Measurements from ENCODE around the gene TOMM5.
"Not testable (repeated sequence)": the region's sequence is repeated elsewhere in the genome, so short reads cannot be mapped to it uniquely, and the experiment has no call there.

The TOMM5 gene

GRCh38 chr9:37611014-37611413 is 18.6 kb upstream of the TOMM5 start:
- no peak for DNase-seq

GRCh38 chr9:37609735-37610397 is 17.5 kb upstream of the TOMM5 start:
- DNase-seq = no peak

GRCh38 chr9:37608250-37608649 is 15.9 kb upstream of the TOMM5 start:
- DNase-seq = no peak

- no peak for DNase-seq
These were observed 11.9 kb upstream of the TOMM5 start for GRCh38 chr9:37604296-37604695.

GRCh38 chr9:37602817-37603216 is 10.4 kb upstream of the TOMM5 start:
- DNase-seq = no peak

- DNase-seq = not testable (repeated sequence)
These were observed 9.7 kb upstream of the TOMM5 start for GRCh38 chr9:37602061-37602460.

- no peak for DNase-seq
These were observed 4.1 kb upstream of the TOMM5 start for GRCh38 chr9:37596504-37596903.

- DNase-seq = no peak
These were observed 1.6 kb upstream of the TOMM5 start for GRCh38 chr9:37593883-37594448.

GRCh38 chr9:37587521-37587920 is 4.9 kb downstream of the TOMM5 start:
- DNase-seq = no peak

- no peak for DNase-seq
These were observed 8.8 kb downstream of the TOMM5 start for GRCh38 chr9:37583522-37584121.

- DNase-seq = no peak
These were observed 9.7 kb downstream of the TOMM5 start for GRCh38 chr9:37582548-37583157.

GRCh38 chr9:37575921-37576721 is 16.3 kb downstream of the TOMM5 start, which contains the start of gene FBXO10:
TSS of gene FBXO10 (minus strand) at chr9:37576380. CDS start at chr9:37541768, 34,612 bp downstream.
- DNase-seq = peak; percentile 11

GRCh38 chr9:37575511-37575914 is 16.9 kb downstream of the TOMM5 start:
- DNase-seq = no peak

- no peak for DNase-seq
These were observed 17.4 kb downstream of the TOMM5 start for GRCh38 chr9:37575001-37575400.

GRCh38 chr9:37574241-37574721 is 18.1 kb downstream of the TOMM5 start:
- no peak for DNase-seq

- DNase-seq = no peak
These were observed 21.1 kb downstream of the TOMM5 start for GRCh38 chr9:37571282-37571681.

GRCh38 chr9:37566716-37567115 is 25.7 kb downstream of the TOMM5 start:
- DNase-seq = no peak

GRCh38 chr9:37565661-37566618 is 26.5 kb downstream of the TOMM5 start:
- no peak for DNase-seq

GRCh38 chr9:37564916-37565315 is 27.5 kb downstream of the TOMM5 start:
- DNase-seq = no peak

- DNase-seq = no peak
These were observed 28.4 kb downstream of the TOMM5 start for GRCh38 chr9:37563806-37564513.

- DNase-seq = no peak
These were observed 29.6 kb downstream of the TOMM5 start for GRCh38 chr9:37562826-37563225.

Data from activated CD4-positive, alpha-beta T cell treated with anti-CD3 and anti-CD28 coated beads for 1 hour (primary cell).